Measurements from ENCODE around the gene STK35. TPM values are rescaled to one million over a fixed set of nuclear protein-coding genes. Genes with fewer than 3 reads are reported as not detected.

The STK35 gene
- polyA plus RNA-seq, 3 donors, result 1.2 to 9.3 (median 2.0) TPM

DNA sequence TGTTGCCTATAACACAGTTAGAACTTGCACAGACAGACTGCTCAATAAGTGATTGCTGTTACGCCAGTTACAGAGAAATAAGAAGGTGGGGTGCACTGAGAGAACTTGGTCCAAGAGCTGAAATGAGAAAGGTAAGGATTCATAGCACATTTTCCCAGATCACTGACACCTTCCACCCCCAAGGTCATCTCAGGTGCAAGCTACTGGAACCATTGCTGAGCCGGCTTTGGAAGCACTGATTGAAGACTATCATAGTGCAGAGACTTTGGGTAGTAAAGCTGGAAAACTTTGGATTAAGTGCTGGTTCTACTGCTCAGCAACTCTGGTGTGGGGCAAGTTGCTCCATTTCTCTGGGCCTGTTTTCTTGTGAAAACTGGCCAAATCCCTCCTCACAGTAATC is 38.1 kb downstream of the STK35 start:
- Mint-ChIP-seq H3K4me3 (no peak overlapping the region), H3K27ac (peak overlapping the region in 2 of 7 donors; percentile 0 to 7), H3K4me1 (no peaks in the 10 kb centered on the region), H3K27me3 (ENCODE audit: low read depth in 3 of 3) (peaks cover 0 to 1% (median 0%) of the 10 kb centered on the region in 3 donors), H3K9me3 (peaks cover 0 to 2% (median 0%) of the 10 kb centered on the region in 7 donors), H3K36me3 (peaks cover 20 to 32% of the 10 kb centered on the region in 2 donors)
- Histone ChIP-seq H4K20me1 (ENCODE audit: insufficient read depth, low read length) (peaks cover 85% of the 10 kb centered on the region), H3K27ac (ENCODE audit: low read depth in 1 of 2, low read length in 2 of 2) (no peak overlapping the region), H3K9me3 (replicated peaks in 1 of 2; ENCODE audit: control insufficient read depth in 1 of 2, insufficient read depth in 1 of 2, low read length in 2 of 2) (no peaks in the 10 kb centered on the region), H3K4me1 (ENCODE audit: control insufficient read depth in 1 of 2, insufficient read depth in 2 of 2, low read length in 2 of 2) (no peaks in the 10 kb centered on the region), H3K9ac (ENCODE audit: insufficient read depth, low read length, poor library complexity, severe bottlenecking) (no peak overlapping the region), H3K36me3 (replicated peaks in 1 of 2; ENCODE audit: control insufficient read depth in 1 of 2, insufficient read depth in 2 of 2, low read length in 2 of 2) (peaks cover 8 to 74% of the 10 kb centered on the region in 2 donors), H3K4me2 (replicated peaks; ENCODE audit: extremely low read depth, low read length, poor library complexity, severe bottlenecking) (no peak overlapping the region), H3K79me2 (ENCODE audit: insufficient read depth, low read length) (peaks cover 3% of the 10 kb centered on the region), H3K4me3 (replicated peaks in 1 of 3; ENCODE audit: low read depth in 2 of 3, low read length in 3 of 3) (no peak overlapping the region), H2AFZ (ENCODE audit: insufficient read depth, low read depth, low read length, poor library complexity, severe bottlenecking) (no peak overlapping the region), H3K27me3 (ENCODE audit: control insufficient read depth in 2 of 2, insufficient read depth in 2 of 2, low read length in 2 of 2) (no peaks in the 10 kb centered on the region)
- DNase-seq, result no peak
- intact Hi-C loops (cut with micrococcal nuclease), result no loop called here
- TF ChIP-seq, protein P1, sequence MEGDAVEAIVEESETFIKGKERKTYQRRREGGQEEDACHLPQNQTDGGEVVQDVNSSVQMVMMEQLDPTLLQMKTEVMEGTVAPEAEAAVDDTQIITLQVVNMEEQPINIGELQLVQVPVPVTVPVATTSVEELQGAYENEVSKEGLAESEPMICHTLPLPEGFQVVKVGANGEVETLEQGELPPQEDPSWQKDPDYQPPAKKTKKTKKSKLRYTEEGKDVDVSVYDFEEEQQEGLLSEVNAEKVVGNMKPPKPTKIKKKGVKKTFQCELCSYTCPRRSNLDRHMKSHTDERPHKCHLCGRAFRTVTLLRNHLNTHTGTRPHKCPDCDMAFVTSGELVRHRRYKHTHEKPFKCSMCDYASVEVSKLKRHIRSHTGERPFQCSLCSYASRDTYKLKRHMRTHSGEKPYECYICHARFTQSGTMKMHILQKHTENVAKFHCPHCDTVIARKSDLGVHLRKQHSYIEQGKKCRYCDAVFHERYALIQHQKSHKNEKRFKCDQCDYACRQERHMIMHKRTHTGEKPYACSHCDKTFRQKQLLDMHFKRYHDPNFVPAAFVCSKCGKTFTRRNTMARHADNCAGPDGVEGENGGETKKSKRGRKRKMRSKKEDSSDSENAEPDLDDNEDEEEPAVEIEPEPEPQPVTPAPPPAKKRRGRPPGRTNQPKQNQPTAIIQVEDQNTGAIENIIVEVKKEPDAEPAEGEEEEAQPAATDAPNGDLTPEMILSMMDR (IDR thresholded peaks at IDR 0.05), result no peak
- WGBS (ENCODE audit: insufficient coverage), result no CpG with 5 or more reads among the region's 2 CpGs

DNA sequence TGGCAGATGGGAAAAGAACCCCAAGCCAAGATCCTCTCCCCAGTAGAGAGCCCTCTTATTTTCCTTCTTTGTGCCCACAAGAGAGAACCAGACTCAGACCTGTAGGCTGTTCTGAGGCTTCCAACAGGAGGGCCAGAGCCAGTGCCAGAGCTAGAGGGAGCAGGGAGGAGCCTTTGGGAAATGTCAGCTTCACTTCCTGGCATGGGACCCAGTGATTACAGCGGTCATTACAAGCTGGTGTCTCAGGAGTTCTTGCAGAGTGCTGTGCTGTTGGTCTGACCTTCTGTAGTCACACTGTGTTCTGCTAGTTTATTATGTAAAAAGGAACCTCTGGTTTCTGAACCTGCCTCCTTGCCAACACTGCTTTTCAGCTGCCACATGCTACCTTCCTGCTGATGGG is 38.9 kb downstream of the STK35 start:
- H3K79me2 ChIP-seq (ENCODE audit: insufficient read depth, low read length), result no peaks in the 10 kb centered on the region
- no peak overlapping the region for H3K4me2 ChIP-seq (replicated peaks; ENCODE audit: extremely low read depth, low read length, poor library complexity, severe bottlenecking)
- H3K4me1 ChIP-seq (ENCODE audit: control insufficient read depth in 1 of 2, insufficient read depth in 2 of 2, low read length in 2 of 2), result no peaks in the 10 kb centered on the region
- H3K4me3 ChIP-seq (replicated peaks in 1 of 3; ENCODE audit: low read depth in 2 of 3, low read length in 3 of 3), result no peak overlapping the region
- H3K9ac ChIP-seq (ENCODE audit: insufficient read depth, low read length, poor library complexity, severe bottlenecking), result no peak overlapping the region
- H3K27ac ChIP-seq (ENCODE audit: low read depth in 1 of 2, low read length in 2 of 2), result no peak overlapping the region
- intact Hi-C loops (cut with micrococcal nuclease), result no loop called here
- peaks cover 15 to 82% of the 10 kb centered on the region in 2 donors for H3K36me3 ChIP-seq (replicated peaks in 1 of 2; ENCODE audit: control insufficient read depth in 1 of 2, insufficient read depth in 2 of 2, low read length in 2 of 2)
- peaks cover 0 to 2% (median 1%) of the 10 kb centered on the region in 3 donors for H3K27me3 Mint-ChIP-seq (ENCODE audit: low read depth in 3 of 3)
- 100% methylated on average over 1 of the region's 1 CpG for WGBS (ENCODE audit: insufficient coverage)
- peak overlapping the region in 1 of 7 donors; percentile 61 for H3K27ac Mint-ChIP-seq
- H3K27me3 ChIP-seq (ENCODE audit: control insufficient read depth in 2 of 2, insufficient read depth in 2 of 2, low read length in 2 of 2), result no peaks in the 10 kb centered on the region
- no peak for DNase-seq
- no peak overlapping the region for H2AFZ ChIP-seq (ENCODE audit: insufficient read depth, low read depth, low read length, poor library complexity, severe bottlenecking)
- H3K4me1 Mint-ChIP-seq, result no peaks in the 10 kb centered on the region
- TF ChIP-seq, protein P1 (IDR thresholded peaks at IDR 0.05), result no peak
- no peak overlapping the region for H3K4me3 Mint-ChIP-seq
- no peaks in the 10 kb centered on the region for H3K9me3 ChIP-seq (replicated peaks in 1 of 2; ENCODE audit: control insufficient read depth in 1 of 2, insufficient read depth in 1 of 2, low read length in 2 of 2)
- H3K9me3 Mint-ChIP-seq, result peaks cover 0 to 2% (median 0%) of the 10 kb centered on the region in 7 donors
- peaks cover 77% of the 10 kb centered on the region for H4K20me1 ChIP-seq (ENCODE audit: insufficient read depth, low read length)
- H3K36me3 Mint-ChIP-seq, result peaks cover 29 to 38% of the 10 kb centered on the region in 2 donors
